ENCODE results near the gene ZMYND8.

DNA sequence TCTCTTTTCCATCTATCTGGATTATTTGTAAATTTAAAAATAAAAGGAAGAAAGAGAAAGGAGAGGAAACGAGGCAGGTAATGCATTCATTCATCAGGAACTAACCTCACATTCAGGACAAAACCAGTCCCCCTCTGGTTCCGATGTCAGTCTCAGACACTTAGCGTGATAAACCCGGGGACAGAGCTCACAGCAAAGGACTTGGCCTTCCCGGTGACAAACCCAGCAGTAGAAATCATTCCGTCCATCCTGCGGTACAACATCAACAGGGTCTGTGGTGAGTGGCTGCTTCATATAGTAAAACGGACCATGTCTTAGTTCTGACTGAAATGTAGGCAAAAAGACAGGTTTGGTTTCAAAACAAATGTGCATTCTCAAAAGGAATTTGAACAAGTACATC lies 57.9 kb downstream of the ZMYND8 start:
- TF ChIP-seq POLR2A (IDR thresholded peaks at IDR 0.05) = no peak
- TF ChIP-seq, protein P1, sequence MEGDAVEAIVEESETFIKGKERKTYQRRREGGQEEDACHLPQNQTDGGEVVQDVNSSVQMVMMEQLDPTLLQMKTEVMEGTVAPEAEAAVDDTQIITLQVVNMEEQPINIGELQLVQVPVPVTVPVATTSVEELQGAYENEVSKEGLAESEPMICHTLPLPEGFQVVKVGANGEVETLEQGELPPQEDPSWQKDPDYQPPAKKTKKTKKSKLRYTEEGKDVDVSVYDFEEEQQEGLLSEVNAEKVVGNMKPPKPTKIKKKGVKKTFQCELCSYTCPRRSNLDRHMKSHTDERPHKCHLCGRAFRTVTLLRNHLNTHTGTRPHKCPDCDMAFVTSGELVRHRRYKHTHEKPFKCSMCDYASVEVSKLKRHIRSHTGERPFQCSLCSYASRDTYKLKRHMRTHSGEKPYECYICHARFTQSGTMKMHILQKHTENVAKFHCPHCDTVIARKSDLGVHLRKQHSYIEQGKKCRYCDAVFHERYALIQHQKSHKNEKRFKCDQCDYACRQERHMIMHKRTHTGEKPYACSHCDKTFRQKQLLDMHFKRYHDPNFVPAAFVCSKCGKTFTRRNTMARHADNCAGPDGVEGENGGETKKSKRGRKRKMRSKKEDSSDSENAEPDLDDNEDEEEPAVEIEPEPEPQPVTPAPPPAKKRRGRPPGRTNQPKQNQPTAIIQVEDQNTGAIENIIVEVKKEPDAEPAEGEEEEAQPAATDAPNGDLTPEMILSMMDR (IDR thresholded peaks at IDR 0.05) = no peak
